Measurements from ENCODE around the gene MICAL2.

Gene MICAL2

DNA sequence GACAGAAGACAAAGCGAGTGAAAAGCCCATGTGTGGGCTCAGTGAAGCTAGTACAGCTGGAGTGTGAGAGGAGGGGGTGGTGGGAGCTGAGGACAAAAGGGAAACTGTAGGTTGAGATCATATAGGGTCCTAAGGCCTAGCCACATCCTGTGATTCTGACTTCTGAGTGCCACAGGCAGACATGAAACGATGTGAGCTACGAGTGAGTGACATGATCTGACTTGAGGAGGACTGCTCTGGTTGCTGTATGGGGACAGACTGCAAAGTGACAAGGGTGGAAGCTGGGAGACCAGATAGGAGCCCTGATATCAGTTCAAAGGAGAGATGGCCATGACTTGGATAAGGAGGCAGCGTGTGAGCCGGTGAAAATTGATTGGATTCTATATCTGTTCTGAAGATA lies 85.4 kb downstream of the MICAL2 start:
- in situ Hi-C loops (cut with HindIII; ENCODE audit: low sequenced_read_pairs), result no loop called here
- TF ChIP-seq, protein P1, sequence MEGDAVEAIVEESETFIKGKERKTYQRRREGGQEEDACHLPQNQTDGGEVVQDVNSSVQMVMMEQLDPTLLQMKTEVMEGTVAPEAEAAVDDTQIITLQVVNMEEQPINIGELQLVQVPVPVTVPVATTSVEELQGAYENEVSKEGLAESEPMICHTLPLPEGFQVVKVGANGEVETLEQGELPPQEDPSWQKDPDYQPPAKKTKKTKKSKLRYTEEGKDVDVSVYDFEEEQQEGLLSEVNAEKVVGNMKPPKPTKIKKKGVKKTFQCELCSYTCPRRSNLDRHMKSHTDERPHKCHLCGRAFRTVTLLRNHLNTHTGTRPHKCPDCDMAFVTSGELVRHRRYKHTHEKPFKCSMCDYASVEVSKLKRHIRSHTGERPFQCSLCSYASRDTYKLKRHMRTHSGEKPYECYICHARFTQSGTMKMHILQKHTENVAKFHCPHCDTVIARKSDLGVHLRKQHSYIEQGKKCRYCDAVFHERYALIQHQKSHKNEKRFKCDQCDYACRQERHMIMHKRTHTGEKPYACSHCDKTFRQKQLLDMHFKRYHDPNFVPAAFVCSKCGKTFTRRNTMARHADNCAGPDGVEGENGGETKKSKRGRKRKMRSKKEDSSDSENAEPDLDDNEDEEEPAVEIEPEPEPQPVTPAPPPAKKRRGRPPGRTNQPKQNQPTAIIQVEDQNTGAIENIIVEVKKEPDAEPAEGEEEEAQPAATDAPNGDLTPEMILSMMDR (IDR thresholded peaks at IDR 0.05; ENCODE audit: low read depth, low read length, missing control alignments), result no peak
- no peak overlapping the region for H3K4me3 ChIP-seq (ENCODE audit: low read depth, low read length)
- no peak for DNase-seq (ENCODE audit: low read depth)

DNA sequence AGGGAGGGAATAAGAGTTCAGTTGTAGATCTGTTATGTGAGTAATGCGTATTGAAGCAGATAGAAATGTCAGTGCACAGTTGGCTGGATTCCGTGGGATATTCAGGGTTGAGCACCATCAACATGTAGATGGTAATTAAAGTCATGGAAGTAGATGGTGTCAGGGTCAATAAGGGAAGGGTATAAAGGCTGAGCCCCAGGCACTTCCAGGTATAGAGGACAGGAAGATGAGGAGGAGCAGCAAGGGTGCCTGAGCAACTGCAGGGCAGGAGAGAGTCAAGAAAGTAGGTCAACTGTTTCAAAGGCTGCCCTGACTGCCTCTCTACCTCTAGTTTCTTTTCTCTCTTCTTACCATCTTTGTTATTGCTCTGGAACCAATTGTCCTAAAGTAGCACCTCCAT lies 85.9 kb downstream of the MICAL2 start:
- no peak for DNase-seq (ENCODE audit: low read depth)
- TF ChIP-seq, protein P1 (IDR thresholded peaks at IDR 0.05; ENCODE audit: low read depth, low read length, missing control alignments), result no peak
- H3K4me3 ChIP-seq (ENCODE audit: low read depth, low read length), result no peak overlapping the region
- in situ Hi-C loops (cut with HindIII; ENCODE audit: low sequenced_read_pairs), result no loop called here

DNA sequence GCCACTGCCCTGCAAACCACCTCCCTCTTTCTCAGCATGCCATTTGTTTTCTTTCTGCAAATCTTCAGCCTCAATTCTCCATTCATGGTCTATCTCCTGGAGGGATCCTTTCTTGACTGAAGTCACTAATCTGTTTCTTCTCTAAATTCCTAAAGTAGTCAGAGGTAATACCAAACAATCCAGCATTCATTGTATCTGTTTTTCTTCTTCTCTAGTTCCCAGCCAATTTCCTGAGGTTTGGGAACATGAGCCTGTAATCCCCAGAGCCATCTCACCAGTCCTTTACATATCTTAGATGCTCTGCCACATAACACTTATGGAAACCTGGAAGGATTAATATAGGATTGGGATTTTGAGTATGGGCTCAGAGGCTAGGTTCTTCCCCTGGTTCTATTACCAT lies 86.5 kb downstream of the MICAL2 start:
- in situ Hi-C loops (cut with HindIII; ENCODE audit: low sequenced_read_pairs), result no loop called here
- H3K4me3 ChIP-seq (ENCODE audit: low read depth, low read length), result no peak overlapping the region
- no peak for DNase-seq (ENCODE audit: low read depth)
- TF ChIP-seq, protein P1 (IDR thresholded peaks at IDR 0.05; ENCODE audit: low read depth, low read length, missing control alignments), result no peak

DNA sequence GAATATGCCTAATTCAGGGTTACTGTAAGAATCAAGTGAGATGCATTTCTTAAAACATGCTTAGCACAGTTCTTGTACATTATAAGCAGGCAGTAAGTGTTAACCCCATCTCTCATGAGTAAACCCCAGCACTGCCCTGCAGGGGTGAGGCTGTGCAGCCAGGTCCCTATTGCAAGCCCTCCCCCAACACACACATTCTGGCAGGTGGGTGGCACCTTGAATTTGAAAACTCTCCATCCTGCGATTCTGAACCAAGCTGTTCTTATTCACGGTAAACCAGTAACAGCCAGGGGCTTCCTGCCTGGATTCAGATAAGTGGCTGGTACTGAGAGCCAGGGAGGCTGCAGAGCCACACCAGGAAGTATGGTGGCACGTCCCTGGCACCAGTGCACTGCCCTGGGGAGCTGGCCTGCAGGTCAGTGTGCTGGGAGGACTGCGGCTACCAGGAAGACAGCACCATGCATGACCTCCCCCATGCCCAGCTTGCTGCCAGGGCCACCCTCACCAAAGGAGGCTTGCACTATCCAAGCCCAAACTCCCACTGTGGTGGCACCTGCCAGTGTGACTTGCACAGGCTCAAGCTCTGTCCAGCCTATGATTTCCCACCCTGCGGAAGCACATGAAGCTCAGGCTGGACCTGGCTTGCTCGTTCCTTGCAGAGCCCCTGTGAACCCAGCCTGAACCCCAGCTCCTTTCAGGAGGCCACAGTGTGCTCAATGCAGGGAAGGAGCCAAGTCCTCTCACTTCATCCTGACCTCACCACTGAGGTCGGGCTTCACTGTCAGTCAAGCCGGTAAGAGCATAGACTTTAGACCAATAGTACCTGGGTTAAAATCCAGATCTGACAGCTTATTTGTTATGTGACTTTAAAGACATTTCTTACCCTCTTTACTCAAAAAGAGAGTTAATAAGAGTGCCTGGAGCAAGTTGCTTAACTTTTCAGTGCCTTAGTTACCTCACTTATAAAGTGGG lies 88.1 kb downstream of the MICAL2 start:
- no peak for DNase-seq (ENCODE audit: low read depth)
- in situ Hi-C loops (cut with HindIII; ENCODE audit: low sequenced_read_pairs), result no loop called here
- no peak overlapping the region for H3K4me3 ChIP-seq (ENCODE audit: low read depth, low read length)
- TF ChIP-seq, protein P1 (IDR thresholded peaks at IDR 0.05; ENCODE audit: low read depth, low read length, missing control alignments), result no peak

DNA sequence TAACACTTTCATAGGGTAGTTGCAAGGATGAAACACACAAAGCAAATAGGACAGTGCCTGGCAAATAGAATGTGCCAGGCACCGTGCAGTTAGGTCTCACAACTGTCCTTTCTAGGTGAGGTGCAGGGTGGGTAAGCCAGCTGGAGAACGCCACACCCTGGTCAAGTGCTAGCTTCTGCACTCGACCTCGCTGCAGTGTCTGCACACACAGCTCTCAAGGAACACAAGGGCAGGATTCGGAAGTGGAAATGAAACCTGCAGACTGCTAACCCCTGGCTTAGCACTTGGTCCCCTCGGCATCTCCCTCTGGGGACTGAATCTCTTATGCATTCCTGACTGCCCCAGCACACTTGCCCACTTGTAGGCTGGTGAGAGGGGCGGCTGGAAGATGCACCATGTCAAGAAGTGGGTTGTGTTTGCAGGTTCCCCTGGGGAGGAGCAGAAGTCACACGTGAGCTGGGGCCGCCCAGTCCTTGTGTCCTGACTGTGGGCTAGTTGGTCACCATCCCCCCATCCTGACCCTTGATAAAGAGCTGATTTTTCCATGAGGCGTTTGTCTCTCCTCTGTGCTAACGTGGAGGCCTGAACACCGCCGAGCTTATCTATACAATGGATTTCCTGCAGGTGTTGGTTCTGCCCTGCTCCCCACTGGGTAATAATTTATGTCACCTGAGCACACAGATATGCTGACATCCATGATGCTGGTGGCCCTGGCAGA lies 89.0 kb downstream of the MICAL2 start:
- DNase-seq (ENCODE audit: low read depth), result no peak
- H3K4me3 ChIP-seq (ENCODE audit: low read depth, low read length), result no peak overlapping the region
- TF ChIP-seq, protein P1 (IDR thresholded peaks at IDR 0.05; ENCODE audit: low read depth, low read length, missing control alignments), result no peak
- in situ Hi-C loops (cut with HindIII; ENCODE audit: low sequenced_read_pairs), result no loop called here

GRCh38 chr11:12200279-12200990 lies 90.0 kb downstream of the MICAL2 start:
- no peak overlapping the region for H3K4me3 ChIP-seq (ENCODE audit: low read depth, low read length)
- no peak for DNase-seq (ENCODE audit: low read depth)
- in situ Hi-C loops (cut with HindIII; ENCODE audit: low sequenced_read_pairs), result no loop called here
- TF ChIP-seq, protein P1 (IDR thresholded peaks at IDR 0.05; ENCODE audit: low read depth, low read length, missing control alignments), result no peak
